DOHH2 (cell line): Measurements from ENCODE around the gene ZNF800.
"Not testable (repeated sequence)": the region's sequence is repeated elsewhere in the genome, so short reads cannot be mapped to it uniquely, and the experiment has no call there.

Experiments
- H3F3A ChIP-seq: fragments of 200-600 bp; sonication (generic), shearing (Covaris generic); 2 replicates; pipeline ENCODE4 v1.6.0; 2016; ENCODE audit warnings: antibody characterized with exemption, mild to moderate bottlenecking; ENCODE audit not compliant: control insufficient read depth, insufficient read depth
- H3K27ac ChIP-seq: fragments of 200-600 bp; sonication (generic); 2 replicates; pipeline ENCODE4 v1.5.1; 2014; ENCODE audit warnings: low read depth, mild to moderate bottlenecking, low read length, moderate library complexity
- H3K27me3 ChIP-seq: fragments of 200-600 bp; sonication (generic); 2 replicates; pipeline ENCODE4 v1.6.1; 2014; ENCODE audit warnings: mild to moderate bottlenecking, low read length, mixed read lengths; ENCODE audit not compliant: control insufficient read depth
- H3K36me3 ChIP-seq: fragments of 200-600 bp; sonication (generic); 2 replicates; pipeline ENCODE4 v1.6.1; 2014; ENCODE audit warnings: mild to moderate bottlenecking, low read length, moderate library complexity, mixed read lengths; ENCODE audit not compliant: control insufficient read depth
- H3K4me1 ChIP-seq: fragments of 200-600 bp; sonication (generic); 2 replicates; pipeline ENCODE4 v1.6.1; 2014; ENCODE audit warnings: mild to moderate bottlenecking, low read length, mixed read lengths; ENCODE audit not compliant: control insufficient read depth
- H3K4me2 ChIP-seq: fragments of 200-600 bp; sonication (generic); 2 replicates; pipeline ENCODE4 v1.6.0; 2014; ENCODE audit warnings: mild to moderate bottlenecking, low read length, moderate library complexity
- H3K4me3 ChIP-seq: fragments of 200-600 bp; sonication (generic); 2 replicates; pipeline ENCODE4 v1.5.1; 2014; ENCODE audit warnings: mild to moderate bottlenecking, low read length, mixed read lengths
- H3K79me2 ChIP-seq: fragments of 200-600 bp; sonication (generic); 2 replicates; pipeline ENCODE4 v1.6.1; 2014; ENCODE audit warnings: mild to moderate bottlenecking, low read length, mixed read lengths; ENCODE audit not compliant: control insufficient read depth
- H3K9me2 ChIP-seq: fragments of 200-600 bp; sonication (generic); replicated peaks from 2 replicates; pipeline ENCODE4 v1.6.1; 2014; ENCODE audit warnings: mild to moderate bottlenecking, low read length, mixed read lengths; ENCODE audit not compliant: control insufficient read depth
- H3K9me3 ChIP-seq: fragments of 200-600 bp; sonication (generic); 2 replicates; pipeline ENCODE4 v1.6.1; 2014; ENCODE audit warnings: antibody characterized with exemption, low read length, mixed read lengths; ENCODE audit not compliant: control insufficient read depth, insufficient read depth
- H4K20me1 ChIP-seq: fragments of 200-600 bp; sonication (generic); 2 replicates; pipeline ENCODE4 v1.6.0; 2014; ENCODE audit warnings: low read depth, mild to moderate bottlenecking, antibody characterized with exemption, low read length, moderate library complexity; ENCODE audit not compliant: control insufficient read depth, insufficient read depth
- EZH2phosphoT487 ChIP-seq: fragments of 200-600 bp; sonication (generic); IDR thresholded peaks from 2 replicates; pipeline ENCODE4 v1.6.1; 2017; ENCODE audit warnings: borderline replicate concordance, mild to moderate bottlenecking, antibody characterized with exemption, low read length, moderate library complexity, mixed read lengths
- TF ChIP-seq, protein P1 (sequence below): fragments of 200-600 bp; sonication (generic); IDR thresholded peaks from one replicate; pipeline ENCODE4 v1.5.1; 2014; ENCODE audit warnings: antibody characterized with exemption, mild to moderate bottlenecking, low read depth, low read length; ENCODE audit not compliant: poor library complexity, severe bottlenecking

The ZNF800 gene

DNA sequence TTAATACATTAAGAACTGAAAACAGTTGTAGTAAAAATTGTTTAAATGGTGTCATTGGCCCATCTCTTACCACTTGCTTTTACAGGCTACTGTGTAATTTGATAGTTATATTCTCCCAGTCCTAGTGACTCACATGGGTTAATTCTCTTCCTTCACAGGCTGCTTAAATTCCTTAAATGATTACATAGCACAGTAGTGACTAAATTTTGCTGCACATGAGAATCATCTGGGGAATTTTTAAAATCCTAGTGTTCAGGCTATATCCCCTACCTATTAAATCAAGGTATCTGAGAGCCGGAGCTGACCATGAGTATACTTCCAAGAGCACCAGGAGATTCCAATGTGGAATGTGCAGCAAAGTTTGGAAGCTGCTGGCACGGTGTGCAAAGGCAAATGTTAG is 45.3 kb upstream of the ZNF800 start:
- Histone ChIP-seq H3K9me2 (no peaks in the 10 kb centered on the region), H3K4me3 (no peak overlapping the region), H3F3A (no peaks in the 10 kb centered on the region), H3K36me3 (no peaks in the 10 kb centered on the region), H3K4me1 (no peaks in the 10 kb centered on the region), H3K27ac (no peak overlapping the region), H4K20me1 (no peaks in the 10 kb centered on the region), H3K79me2 (no peaks in the 10 kb centered on the region), H3K4me2 (no peak overlapping the region), H3K27me3 (peaks cover 4% of the 10 kb centered on the region), H3K9me3 (peaks cover 4% of the 10 kb centered on the region; the same call in 1 of the 2 replicates)
- TF ChIP-seq EZH2phosphoT487, result no peak
- TF ChIP-seq, protein P1, sequence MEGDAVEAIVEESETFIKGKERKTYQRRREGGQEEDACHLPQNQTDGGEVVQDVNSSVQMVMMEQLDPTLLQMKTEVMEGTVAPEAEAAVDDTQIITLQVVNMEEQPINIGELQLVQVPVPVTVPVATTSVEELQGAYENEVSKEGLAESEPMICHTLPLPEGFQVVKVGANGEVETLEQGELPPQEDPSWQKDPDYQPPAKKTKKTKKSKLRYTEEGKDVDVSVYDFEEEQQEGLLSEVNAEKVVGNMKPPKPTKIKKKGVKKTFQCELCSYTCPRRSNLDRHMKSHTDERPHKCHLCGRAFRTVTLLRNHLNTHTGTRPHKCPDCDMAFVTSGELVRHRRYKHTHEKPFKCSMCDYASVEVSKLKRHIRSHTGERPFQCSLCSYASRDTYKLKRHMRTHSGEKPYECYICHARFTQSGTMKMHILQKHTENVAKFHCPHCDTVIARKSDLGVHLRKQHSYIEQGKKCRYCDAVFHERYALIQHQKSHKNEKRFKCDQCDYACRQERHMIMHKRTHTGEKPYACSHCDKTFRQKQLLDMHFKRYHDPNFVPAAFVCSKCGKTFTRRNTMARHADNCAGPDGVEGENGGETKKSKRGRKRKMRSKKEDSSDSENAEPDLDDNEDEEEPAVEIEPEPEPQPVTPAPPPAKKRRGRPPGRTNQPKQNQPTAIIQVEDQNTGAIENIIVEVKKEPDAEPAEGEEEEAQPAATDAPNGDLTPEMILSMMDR, result no peak

DNA sequence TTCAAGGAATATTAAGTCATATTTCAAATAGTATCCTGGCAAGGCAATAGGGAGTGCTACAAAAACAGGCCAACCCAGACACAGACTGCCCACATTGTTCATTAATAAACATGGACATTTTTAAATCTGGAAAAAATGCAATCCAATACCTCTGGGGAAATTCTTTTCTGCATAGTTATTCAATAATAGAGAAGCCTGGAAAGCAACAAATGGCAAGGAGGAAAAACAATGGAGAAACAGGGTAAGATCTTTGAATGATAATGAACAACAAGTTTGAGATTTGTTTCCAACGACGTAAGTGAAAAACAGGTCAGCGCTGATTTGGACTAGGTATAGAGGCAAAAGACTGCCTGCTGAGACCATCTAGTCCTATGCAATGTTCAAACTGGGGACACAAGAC is 44.7 kb upstream of the ZNF800 start:
- Histone ChIP-seq H3K4me1 (no peaks in the 10 kb centered on the region), H3F3A (no peaks in the 10 kb centered on the region), H3K9me3 (peaks cover 4% of the 10 kb centered on the region; the same call in 1 of the 2 replicates), H3K4me3 (no peak overlapping the region), H3K36me3 (no peaks in the 10 kb centered on the region), H3K9me2 (no peaks in the 10 kb centered on the region), H3K27me3 (peaks cover 4% of the 10 kb centered on the region; the same call in 1 of the 2 replicates), H3K79me2 (no peaks in the 10 kb centered on the region), H4K20me1 (no peaks in the 10 kb centered on the region), H3K27ac (no peak overlapping the region), H3K4me2 (no peak overlapping the region)
- TF ChIP-seq, protein P1, result no peak
- TF ChIP-seq EZH2phosphoT487, result no peak

DNA sequence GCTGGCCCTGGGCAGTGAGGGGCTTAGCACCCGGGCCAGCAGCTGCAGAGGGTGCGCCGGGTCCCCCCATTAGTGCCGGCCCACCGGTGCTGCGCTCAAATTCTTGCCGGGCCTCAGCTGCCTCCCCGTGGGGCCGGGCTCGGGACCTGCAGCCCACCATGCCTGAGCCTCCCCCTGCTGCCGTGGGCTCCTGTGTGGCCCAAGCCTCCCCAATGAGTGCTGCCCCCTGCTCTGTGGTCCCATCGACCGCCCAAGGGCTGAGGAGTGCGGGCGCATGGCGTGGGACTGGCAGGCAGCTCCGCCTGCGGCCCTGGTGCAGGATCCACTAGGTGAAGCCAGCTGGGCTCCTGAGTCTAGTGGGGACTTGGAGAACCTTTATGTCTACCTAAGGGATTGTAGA is 36.8 kb upstream of the ZNF800 start:
- H3K27ac ChIP-seq, H3K27me3 ChIP-seq, H3K4me1 ChIP-seq, H3K9me2 ChIP-seq, H3K4me3 ChIP-seq, H3K4me2 ChIP-seq, H4K20me1 ChIP-seq, H3K36me3 ChIP-seq, H3F3A ChIP-seq, H3K9me3 ChIP-seq, H3K79me2 ChIP-seq: not testable (repeated sequence)

DNA sequence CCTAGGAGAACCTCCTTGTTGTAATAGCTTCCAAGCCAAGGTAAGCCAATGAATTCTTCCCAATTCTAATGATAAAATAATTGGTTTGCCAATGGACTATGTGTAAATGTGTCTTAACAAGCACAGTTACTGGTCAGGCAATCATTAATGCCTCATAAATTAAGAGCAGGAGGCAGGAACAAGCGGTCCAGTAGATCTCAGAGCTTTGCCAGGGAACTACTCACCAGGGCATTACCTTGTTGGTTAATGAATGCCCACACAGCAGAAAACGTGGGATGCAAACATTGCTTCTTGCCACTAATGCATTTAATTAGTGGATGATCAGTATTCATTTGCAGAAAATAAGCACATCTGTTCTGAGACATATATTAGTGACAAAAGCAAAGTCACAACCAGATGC is 26.7 kb upstream of the ZNF800 start:
- TF ChIP-seq, protein P1, result no peak
- TF ChIP-seq EZH2phosphoT487, result no peak
- Histone ChIP-seq H3F3A (no peaks in the 10 kb centered on the region), H3K9me2 (no peaks in the 10 kb centered on the region), H3K4me2 (no peak overlapping the region), H4K20me1 (no peaks in the 10 kb centered on the region), H3K27ac (no peak overlapping the region), H3K27me3 (no peaks in the 10 kb centered on the region), H3K4me3 (no peak overlapping the region), H3K79me2 (no peaks in the 10 kb centered on the region), H3K36me3 (no peaks in the 10 kb centered on the region), H3K9me3 (no peaks in the 10 kb centered on the region), H3K4me1 (peaks cover 24% of the 10 kb centered on the region)
